Cardiac muscle cell (in vitro differentiated cells and primary cell): Measurements from ENCODE around the gene RFFL. TPM values are rescaled to one million over a fixed set of nuclear protein-coding genes. Genes with fewer than 3 reads are reported as not detected.

Source experiments
- DNase-seq, 2 donors: peaks; one replicate each; pipeline versions ENCODE4 v3.0.0 to v3.0.0-alpha.2; 2010 to 2017; ENCODE audit warnings: low read depth in 1 of 2, low spot score in 1 of 2
- H3K27ac ChIP-seq: fragments of 200-600 bp; sonication (generic); 2 replicates; pipeline ENCODE4 v1.5.1; 2016
- H3K27me3 ChIP-seq: fragments of 200-600 bp; sonication (generic); 2 replicates; pipeline ENCODE4 v1.6.0; 2016; ENCODE audit warnings: control low read depth
- H3K36me3 ChIP-seq: fragments of 200-600 bp; sonication (generic); 2 replicates; pipeline ENCODE4 v1.5.1; 2016; ENCODE audit warnings: control low read depth
- H3K4me1 ChIP-seq: fragments of 200-600 bp; sonication (generic); 2 replicates; pipeline ENCODE4 v1.8.1; 2017; ENCODE audit warnings: low read depth, mild to moderate bottlenecking, mixed run types
- H3K4me3 ChIP-seq: fragments of 200-600 bp; sonication (generic); 2 replicates; pipeline ENCODE4 v1.5.1; 2016; ENCODE audit warnings: mild to moderate bottlenecking
- H3K9me3 ChIP-seq: fragments of 200-600 bp; sonication (generic); 2 replicates; pipeline ENCODE4 v1.5.1; 2017; ENCODE audit warnings: low read depth, mild to moderate bottlenecking, control low read depth
- CTCF ChIP-seq: IDR thresholded peaks from 2 replicates; pipeline ENCODE4 v1.5.1; 2012; ENCODE audit warnings: low read depth, mild to moderate bottlenecking, low read length
- polyA plus RNA-seq: library from polyadenylated mRNA; unstranded; fragments of >200 nt; fragmentation: Nextera tagmentation; extraction: Ambion mirVana; gene quantifications from 2 replicates; pipeline ENCODE4 v1.2.1, GENCODE V29; 2016
- total RNA-seq: library from RNA; depleted of rRNA; stranded (reverse); fragments of >200 nt; gene quantifications from 2 replicates; pipeline ENCODE4 v1.2.3, GENCODE V29; 2016

The RFFL gene
- total and polyA plus RNA-seq, 2 experiments from 2014 or later = 4.9 to 22.3 TPM

GRCh38 chr17:34981538-34982241 is 81.8 kb downstream of the RFFL start:
- H3K4me1 ChIP-seq = peaks cover 18% of the 10 kb centered on the region
- H3K27ac ChIP-seq = peak overlapping the region; percentile 99
- no peak for TF ChIP-seq CTCF
- H3K27me3 ChIP-seq = no peaks in the 10 kb centered on the region
- no peaks in the 10 kb centered on the region for H3K9me3 ChIP-seq
- H3K4me3 ChIP-seq = peak overlapping the region; percentile 87
- peak; percentile 17 to 20 for DNase-seq
- peaks cover 10% of the 10 kb centered on the region for H3K36me3 ChIP-seq

GRCh38 chr17:34980681-34981537 is 82.6 kb downstream of the RFFL start:
- Histone ChIP-seq H3K9me3 (no peaks in the 10 kb centered on the region), H3K27ac (peak overlapping the region; percentile 99), H3K36me3 (peaks cover 2% of the 10 kb centered on the region), H3K4me1 (peaks cover 18% of the 10 kb centered on the region), H3K4me3 (peak overlapping the region; percentile 87), H3K27me3 (no peaks in the 10 kb centered on the region)
- peak; percentile 58 for TF ChIP-seq CTCF
- peak; percentile 76 to 90 for DNase-seq

- Histone ChIP-seq H3K27ac (peak within 1 kb of the TSS; percentile 99), H3K9me3 (no peaks in the 10 kb centered on the region), H3K36me3 (no peaks in the 10 kb centered on the region), H3K4me3 (peak within 1 kb of the TSS; percentile 87), H3K4me1 (peaks cover 18% of the 10 kb centered on the region), H3K27me3 (no peaks in the 10 kb centered on the region)
- peak; percentile 95 to 96 for DNase-seq
- no peak for TF ChIP-seq CTCF
These were observed 83.2 kb downstream of the RFFL start, which contains the start of gene LIG3 for GRCh38 chr17:34980353-34980680. TSS of gene LIG3 (plus strand) at chr17:34980512. CDS start at chr17:34983006, 2,494 bp downstream.

GRCh38 chr17:34979650-34980352 is 83.7 kb downstream of the RFFL start:
- peak overlapping the region; percentile 99 for H3K27ac ChIP-seq
- no peak for TF ChIP-seq CTCF
- no peaks in the 10 kb centered on the region for H3K27me3 ChIP-seq
- H3K9me3 ChIP-seq = no peaks in the 10 kb centered on the region
- peak overlapping the region; percentile 87 for H3K4me3 ChIP-seq
- peak in 1 of 2 donors; percentile 20 for DNase-seq
- H3K4me1 ChIP-seq = peaks cover 18% of the 10 kb centered on the region
- H3K36me3 ChIP-seq = no peaks in the 10 kb centered on the region

- H3K36me3 ChIP-seq = no peaks in the 10 kb centered on the region
- no peak overlapping the region for H3K27ac ChIP-seq
- H3K27me3 ChIP-seq = no peaks in the 10 kb centered on the region
- no peaks in the 10 kb centered on the region for H3K9me3 ChIP-seq
- DNase-seq = no peak
- no peak overlapping the region for H3K4me3 ChIP-seq
- TF ChIP-seq CTCF = no peak
- peaks cover 15% of the 10 kb centered on the region for H3K4me1 ChIP-seq
These were observed 84.4 kb downstream of the RFFL start for GRCh38 chr17:34979153-34979552.
